ENCODE results near the gene EFHD2.
"Not testable (repeated sequence)": the region's sequence is repeated elsewhere in the genome, so short reads cannot be mapped to it uniquely, and the experiment has no call there.

The EFHD2 gene

GRCh38 chr1:15420853-15421465 is 11.3 kb downstream of the EFHD2 start:
- FAIRE-seq (no peak), DNase-seq (ENCODE audit: insufficient read length, low spot score) (no peak)
- no peak for TF ChIP-seq POU2F2 (IDR thresholded peaks at IDR 0.05; ENCODE audit: low read depth, low read length)
- no peak for TF ChIP-seq POLR2AphosphoS5 (IDR thresholded peaks at IDR 0.05; ENCODE audit: low read depth, low read length)
- TF ChIP-seq SPI1 (IDR thresholded peaks at IDR 0.05; ENCODE audit: low read depth, low read length), result no peak
- TF ChIP-seq TAF1 (IDR thresholded peaks at IDR 0.05; ENCODE audit: low read depth, low read length), result no peak
- no peak for TF ChIP-seq POLR2A (IDR thresholded peaks at IDR 0.05; ENCODE audit: low read depth, low read length)
- no peak for TF ChIP-seq PAX5 (IDR thresholded peaks at IDR 0.05; ENCODE audit: insufficient read depth, low read length, severe bottlenecking)

DNA sequence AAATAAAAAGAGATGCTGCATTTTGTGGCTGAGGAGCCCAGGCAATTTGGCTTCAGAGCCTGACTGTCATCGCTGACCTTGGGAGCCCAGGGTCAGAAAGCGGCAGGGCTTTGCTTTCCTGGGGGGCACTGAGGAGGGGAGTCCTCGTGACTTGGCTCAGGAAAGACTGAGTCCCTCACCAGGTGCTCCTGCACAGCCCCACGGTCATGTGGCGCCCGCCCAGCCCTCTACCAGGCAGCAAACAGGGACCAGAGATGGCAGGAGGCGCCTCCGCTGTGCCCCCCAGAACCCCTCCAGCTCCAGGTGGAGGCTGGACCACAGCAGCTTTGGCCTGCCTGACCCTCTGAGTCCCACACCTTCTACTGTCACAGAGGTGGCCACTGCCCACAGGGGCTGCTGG is 13.2 kb downstream of the EFHD2 start:
- no peak for FAIRE-seq
- no peak for DNase-seq (ENCODE audit: insufficient read length, low spot score)
- TF ChIP-seq POLR2AphosphoS5 (IDR thresholded peaks at IDR 0.05; ENCODE audit: low read depth, low read length) (no peak), POU2F2 (IDR thresholded peaks at IDR 0.05; ENCODE audit: low read depth, low read length) (no peak), SPI1 (IDR thresholded peaks at IDR 0.05; ENCODE audit: low read depth, low read length) (no peak), PAX5 (IDR thresholded peaks at IDR 0.05; ENCODE audit: insufficient read depth, low read length, severe bottlenecking) (no peak), POLR2A (IDR thresholded peaks at IDR 0.05; ENCODE audit: low read depth, low read length) (no peak), TAF1 (IDR thresholded peaks at IDR 0.05; ENCODE audit: low read depth, low read length) (no peak)

- DNase-seq (ENCODE audit: insufficient read length, low spot score) (no peak), FAIRE-seq (no peak)
- TF ChIP-seq PAX5 (IDR thresholded peaks at IDR 0.05; ENCODE audit: insufficient read depth, low read length, severe bottlenecking) (no peak), POLR2AphosphoS5 (IDR thresholded peaks at IDR 0.05; ENCODE audit: low read depth, low read length) (no peak), POLR2A (IDR thresholded peaks at IDR 0.05; ENCODE audit: low read depth, low read length) (no peak), POU2F2 (IDR thresholded peaks at IDR 0.05; ENCODE audit: low read depth, low read length) (no peak), TAF1 (IDR thresholded peaks at IDR 0.05; ENCODE audit: low read depth, low read length) (no peak), SPI1 (IDR thresholded peaks at IDR 0.05; ENCODE audit: low read depth, low read length) (no peak)
Observed at GRCh38 chr1:15423355-15424077, 13.8 kb downstream of the EFHD2 start.

DNA sequence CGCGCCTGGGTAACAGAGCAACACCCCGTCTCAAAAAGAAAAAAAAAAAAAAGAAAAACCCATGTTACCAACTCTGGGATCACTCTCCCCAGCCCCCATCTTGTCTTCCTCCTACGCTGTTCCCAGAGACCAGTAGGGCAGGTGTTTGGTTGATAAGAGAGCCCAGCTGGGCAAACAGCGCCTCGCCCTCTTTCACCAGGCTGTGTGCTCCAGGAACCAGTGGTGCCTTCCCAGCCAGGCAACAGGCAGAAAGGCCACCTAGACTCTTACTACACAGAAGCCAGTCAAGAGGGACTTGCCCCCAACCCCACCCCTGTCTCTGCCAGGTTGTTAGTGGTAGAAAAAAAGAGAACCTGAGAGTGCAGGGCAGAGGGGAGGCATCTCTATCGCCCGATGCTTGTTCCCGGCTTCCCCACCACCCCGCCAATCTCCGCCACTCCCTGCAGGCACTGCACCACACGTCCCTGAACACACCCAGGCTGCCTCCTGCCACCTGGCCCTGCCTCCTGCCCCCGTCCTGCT is 14.5 kb downstream of the EFHD2 start:
- TF ChIP-seq SPI1 (IDR thresholded peaks at IDR 0.05; ENCODE audit: low read depth, low read length) (no peak), POLR2A (IDR thresholded peaks at IDR 0.05; ENCODE audit: low read depth, low read length) (no peak), PAX5 (IDR thresholded peaks at IDR 0.05; ENCODE audit: insufficient read depth, low read length, severe bottlenecking) (no peak), POU2F2 (IDR thresholded peaks at IDR 0.05; ENCODE audit: low read depth, low read length) (no peak), POLR2AphosphoS5 (IDR thresholded peaks at IDR 0.05; ENCODE audit: low read depth, low read length) (no peak), TAF1 (IDR thresholded peaks at IDR 0.05; ENCODE audit: low read depth, low read length) (no peak)
- DNase-seq (ENCODE audit: insufficient read length, low spot score) (no peak), FAIRE-seq (no peak)

DNA sequence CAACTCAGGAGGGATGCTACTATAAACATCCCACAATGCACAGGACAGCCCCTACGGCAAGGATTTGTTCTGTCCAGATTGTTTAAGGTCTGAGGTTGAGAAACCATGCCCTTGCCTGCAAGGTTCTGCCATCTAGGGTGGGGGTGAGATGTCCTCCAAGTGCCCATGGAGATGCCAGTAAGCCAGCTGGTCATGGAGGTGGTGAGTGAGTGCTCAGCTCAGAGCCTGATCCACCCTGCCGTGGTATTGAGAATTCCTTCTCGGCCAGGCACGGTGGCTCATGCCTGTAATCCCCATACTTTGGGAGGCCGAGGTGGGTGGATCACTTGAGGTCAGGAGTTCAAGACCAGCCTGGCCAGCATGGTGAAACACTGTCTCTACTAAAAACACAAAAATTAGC is 15.3 kb downstream of the EFHD2 start:
- no peak for TF ChIP-seq SPI1 (IDR thresholded peaks at IDR 0.05; ENCODE audit: low read depth, low read length)
- DNase-seq (ENCODE audit: insufficient read length, low spot score) (no peak), FAIRE-seq (no peak)

DNA sequence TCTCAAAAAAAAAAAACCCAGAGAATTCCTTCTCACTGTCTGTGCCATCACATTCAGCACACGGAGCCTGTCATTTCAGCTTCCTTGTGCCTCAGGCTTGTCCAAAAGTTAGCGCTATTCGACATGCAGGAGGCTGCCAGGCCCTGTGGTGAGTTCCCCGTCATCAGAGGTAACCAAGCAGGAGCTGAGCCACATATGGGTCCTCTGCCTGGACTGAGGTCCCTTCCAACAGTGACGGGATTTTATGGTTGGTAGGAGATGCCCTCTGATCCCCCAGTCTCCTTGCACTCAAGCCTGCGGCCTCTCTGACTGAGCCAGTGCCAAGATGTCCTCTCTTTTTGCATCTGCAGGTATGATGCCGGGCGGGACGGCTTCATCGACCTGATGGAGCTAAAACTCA is 15.8 kb downstream of the EFHD2 start:
- FAIRE-seq, result no peak
- no peak for TF ChIP-seq PAX5 (IDR thresholded peaks at IDR 0.05; ENCODE audit: insufficient read depth, low read length, severe bottlenecking)
- no peak for TF ChIP-seq POU2F2 (IDR thresholded peaks at IDR 0.05; ENCODE audit: low read depth, low read length)
- no peak for TF ChIP-seq POLR2A (IDR thresholded peaks at IDR 0.05; ENCODE audit: low read depth, low read length)
- TF ChIP-seq TAF1 (IDR thresholded peaks at IDR 0.05; ENCODE audit: low read depth, low read length), result no peak
- no peak for TF ChIP-seq POLR2AphosphoS5 (IDR thresholded peaks at IDR 0.05; ENCODE audit: low read depth, low read length)
- TF ChIP-seq SPI1 (IDR thresholded peaks at IDR 0.05; ENCODE audit: low read depth, low read length), result no peak
- no peak for DNase-seq (ENCODE audit: insufficient read length, low spot score)

DNA sequence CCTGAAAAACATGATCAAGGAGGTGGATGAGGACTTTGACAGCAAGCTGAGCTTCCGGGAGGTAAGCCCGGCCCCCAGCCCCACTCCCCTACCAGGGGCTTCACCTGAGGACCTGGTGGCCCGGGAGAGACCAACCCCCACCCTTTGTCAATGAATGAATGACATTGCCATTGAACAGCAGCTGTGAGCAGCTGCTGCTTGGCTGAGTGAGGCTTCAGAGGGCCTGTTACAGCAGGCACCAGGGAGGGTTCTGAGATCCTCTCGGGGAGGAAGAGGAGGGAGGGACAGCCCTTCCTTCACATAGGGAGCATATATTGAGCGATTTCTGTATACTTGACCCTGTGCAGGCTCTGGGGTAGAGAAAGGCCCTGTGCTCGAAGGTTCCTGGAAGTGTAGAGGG is 16.3 kb downstream of the EFHD2 start:
- no peak for FAIRE-seq
- no peak for DNase-seq (ENCODE audit: insufficient read length, low spot score)
- no peak for TF ChIP-seq SPI1 (IDR thresholded peaks at IDR 0.05; ENCODE audit: low read depth, low read length)
- TF ChIP-seq POU2F2 (IDR thresholded peaks at IDR 0.05; ENCODE audit: low read depth, low read length), result no peak
- no peak for TF ChIP-seq POLR2A (IDR thresholded peaks at IDR 0.05; ENCODE audit: low read depth, low read length)

- DNase-seq (ENCODE audit: insufficient read length, low spot score), result no peak
- no peak for FAIRE-seq
- no peak for TF ChIP-seq POLR2AphosphoS5 (IDR thresholded peaks at IDR 0.05; ENCODE audit: low read depth, low read length)
- TF ChIP-seq POU2F2 (IDR thresholded peaks at IDR 0.05; ENCODE audit: low read depth, low read length), result no peak
- TF ChIP-seq POLR2A (IDR thresholded peaks at IDR 0.05; ENCODE audit: low read depth, low read length), result no peak
- TF ChIP-seq SPI1 (IDR thresholded peaks at IDR 0.05; ENCODE audit: low read depth, low read length), result no peak
- TF ChIP-seq TAF1 (IDR thresholded peaks at IDR 0.05; ENCODE audit: low read depth, low read length), result no peak
- no peak for TF ChIP-seq PAX5 (IDR thresholded peaks at IDR 0.05; ENCODE audit: insufficient read depth, low read length, severe bottlenecking)
Observed at GRCh38 chr1:15426492-15427279, 17.0 kb downstream of the EFHD2 start.

- TF ChIP-seq TAF1 (IDR thresholded peaks at IDR 0.05; ENCODE audit: low read depth, low read length), result no peak
- no peak for DNase-seq (ENCODE audit: insufficient read length, low spot score)
- no peak for FAIRE-seq
Observed at GRCh38 chr1:15427280-15427666, 17.6 kb downstream of the EFHD2 start.

- FAIRE-seq; DNase-seq (ENCODE audit: insufficient read length, low spot score): not testable (repeated sequence)
Observed at GRCh38 chr1:15428252-15428651, 18.6 kb downstream of the EFHD2 start.
